Endothelial cell of umbilical vein (primary cell): ENCODE results near the gene AJM1.

Experiments used
- POLR2A ChIP-seq: IDR thresholded peaks from 2 replicates; pipeline ENCODE4 v1.6.1; 2012; ENCODE audit warnings: low read depth, mild to moderate bottlenecking, control low read depth, low read length
- TF ChIP-seq, protein P1 (sequence below), 2 donors: IDR thresholded peaks; 1 replicate in 1 of 2; 2 replicates in 1 of 2; pipeline ENCODE4 v1.5.1; 2011; ENCODE audit warnings: low read length in 2 of 2, mild to moderate bottlenecking in 2 of 2, moderate library complexity in 2 of 2, control low read depth in 1 of 2, inconsistent platforms in 1 of 2, low read depth in 1 of 2; ENCODE audit not compliant: insufficient read depth in 1 of 2; ENCODE audit errors: extremely low read depth in 1 of 2
- TF ChIP-seq, protein P2 (sequence below): IDR thresholded peaks from 2 replicates; pipeline ENCODE4 v1.6.1; 2011; ENCODE audit not compliant: insufficient read depth, insufficient read length

DNA sequence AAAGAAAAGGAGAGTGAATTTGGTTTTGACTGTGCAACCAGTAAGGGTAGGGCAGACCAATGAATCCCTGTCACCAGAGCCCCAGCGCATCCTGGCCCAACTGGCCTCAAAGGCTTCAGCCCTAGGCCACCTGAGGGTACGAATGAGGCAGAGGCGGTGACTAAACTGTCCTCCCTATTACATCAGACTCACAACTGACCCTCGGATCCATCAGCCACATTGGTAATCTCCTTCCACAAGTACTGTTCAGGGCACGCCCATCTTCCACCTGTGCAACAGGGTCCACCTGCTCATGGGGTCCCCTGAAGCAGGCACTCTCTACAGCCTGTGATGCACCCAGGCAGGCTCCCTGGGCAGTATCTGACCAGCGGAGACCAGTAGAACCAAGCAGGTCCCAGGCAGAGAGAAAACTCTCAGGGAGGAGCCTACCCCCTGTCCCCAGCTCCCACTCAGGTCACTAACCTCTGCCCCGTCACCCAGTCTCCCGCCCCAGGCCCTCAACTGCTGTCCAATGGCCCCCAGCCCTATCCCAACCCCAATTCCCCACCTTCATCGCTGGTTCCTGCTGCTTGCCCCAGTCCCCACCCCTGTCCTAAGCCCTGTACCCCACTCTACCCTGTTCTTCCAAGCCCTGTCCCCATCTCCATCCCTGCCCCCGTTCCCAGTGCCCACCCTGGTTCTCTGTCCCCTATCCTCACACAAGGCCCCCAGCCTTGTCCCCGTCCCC, 22.9 kb downstream of the AJM1 start:
- TF ChIP-seq, protein P1, sequence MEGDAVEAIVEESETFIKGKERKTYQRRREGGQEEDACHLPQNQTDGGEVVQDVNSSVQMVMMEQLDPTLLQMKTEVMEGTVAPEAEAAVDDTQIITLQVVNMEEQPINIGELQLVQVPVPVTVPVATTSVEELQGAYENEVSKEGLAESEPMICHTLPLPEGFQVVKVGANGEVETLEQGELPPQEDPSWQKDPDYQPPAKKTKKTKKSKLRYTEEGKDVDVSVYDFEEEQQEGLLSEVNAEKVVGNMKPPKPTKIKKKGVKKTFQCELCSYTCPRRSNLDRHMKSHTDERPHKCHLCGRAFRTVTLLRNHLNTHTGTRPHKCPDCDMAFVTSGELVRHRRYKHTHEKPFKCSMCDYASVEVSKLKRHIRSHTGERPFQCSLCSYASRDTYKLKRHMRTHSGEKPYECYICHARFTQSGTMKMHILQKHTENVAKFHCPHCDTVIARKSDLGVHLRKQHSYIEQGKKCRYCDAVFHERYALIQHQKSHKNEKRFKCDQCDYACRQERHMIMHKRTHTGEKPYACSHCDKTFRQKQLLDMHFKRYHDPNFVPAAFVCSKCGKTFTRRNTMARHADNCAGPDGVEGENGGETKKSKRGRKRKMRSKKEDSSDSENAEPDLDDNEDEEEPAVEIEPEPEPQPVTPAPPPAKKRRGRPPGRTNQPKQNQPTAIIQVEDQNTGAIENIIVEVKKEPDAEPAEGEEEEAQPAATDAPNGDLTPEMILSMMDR (IDR thresholded peaks at IDR 0.05; ENCODE audit: extremely low read depth in 1 of 2, insufficient read depth in 1 of 2, low read depth in 1 of 2, low read length in 2 of 2), result no peak
- no peak for TF ChIP-seq POLR2A
- TF ChIP-seq, protein P2, sequence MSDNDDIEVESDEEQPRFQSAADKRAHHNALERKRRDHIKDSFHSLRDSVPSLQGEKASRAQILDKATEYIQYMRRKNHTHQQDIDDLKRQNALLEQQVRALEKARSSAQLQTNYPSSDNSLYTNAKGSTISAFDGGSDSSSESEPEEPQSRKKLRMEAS, result no peak
